GM18867 (cell line): Measurements from ENCODE around the gene RB1.

Experiments
- ATAC-seq: cut with Tn5 transposase; IDR thresholded peaks from one replicate; pipeline ENCODE4 v1.9.1; 2021; ENCODE audit warnings: mild to moderate bottlenecking, moderate library complexity; ENCODE audit not compliant: unreplicated experiment

RB1 gene

GRCh38 chr13:48526286-48526685 lies 222.7 kb downstream of the RB1 start:
- ATAC-seq = no peak

- ATAC-seq = no peak
These were observed 224.4 kb downstream of the RB1 start for GRCh38 chr13:48527955-48528354.

GRCh38 chr13:48528720-48529119 lies 225.2 kb downstream of the RB1 start:
- no peak for ATAC-seq

DNA sequence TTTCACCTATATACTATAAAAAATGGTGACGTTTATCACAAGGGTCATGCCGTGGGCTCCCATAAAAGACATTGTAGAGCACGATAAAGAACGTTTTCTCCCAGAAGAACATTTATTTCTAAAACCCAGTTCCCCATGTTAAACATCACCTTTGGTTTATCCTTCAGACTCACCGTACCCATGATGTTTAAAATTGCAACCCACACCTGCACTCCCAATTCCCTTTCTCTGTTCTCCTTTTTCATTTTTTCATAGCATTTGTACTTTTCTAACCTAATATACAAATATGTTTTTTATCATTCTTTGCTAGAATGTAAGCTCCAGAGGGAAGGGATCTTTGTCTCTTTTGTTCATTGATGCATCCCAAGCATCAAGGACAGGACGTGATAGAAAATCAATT lies 227.3 kb downstream of the RB1 start:
- no peak for ATAC-seq
